Common myeloid progenitor, CD34-positive (primary cell): ENCODE data around the gene ZNF816.
A peak's percentile ranks its signal among the peaks of the same experiment; 100 is the strongest.
"Not testable (repeated sequence)": the region's sequence is repeated elsewhere in the genome, so short reads cannot be mapped to it uniquely, and the experiment has no call there.

Source experiments
- CTCF ChIA-PET: fragments of 350-600 bp; sonication (Branson Sonifier 250); formaldehyde crosslinking; loops from one replicate; lab custom pipeline; 2021; ENCODE audit warnings: antibody characterized with exemption; lab: Charles Lee
- POLR2A ChIA-PET: fragments of 350-600 bp; sonication (Branson Sonifier 250); formaldehyde crosslinking; loops from one replicate; lab custom pipeline; 2021; ENCODE audit warnings: antibody characterized with exemption; lab: Charles Lee
- DNase-seq, 3 donors: peaks; one replicate each; pipeline versions ENCODE4 v3.0.0 to v3.0.0-alpha.2; 2013
- H3K27ac ChIP-seq, 2 experiments: 1 replicate in 1 of 2; 2 replicates in 1 of 2; pipeline ENCODE4 v1.7.0; 2013; ENCODE audit warnings: inconsistent platforms in 2 of 2, low read length in 2 of 2, mild to moderate bottlenecking in 2 of 2, low read depth in 1 of 2, moderate library complexity in 1 of 2; ENCODE audit not compliant: severe bottlenecking in 2 of 2, insufficient read depth in 1 of 2, poor library complexity in 1 of 2
- H3K27me3 ChIP-seq, 5 experiments: replicated peaks in 2 of 5; 1 replicate in 3 of 5; 2 replicates in 2 of 5; pipeline versions ENCODE4 v1.6.1 to v1.7.0; 2013; ENCODE audit warnings: low read length in 4 of 5, mild to moderate bottlenecking in 2 of 5, moderate library complexity in 2 of 5, inconsistent platforms in 1 of 5; ENCODE audit not compliant: insufficient read depth in 5 of 5, control insufficient read depth in 4 of 5
- H3K36me3 ChIP-seq, 4 experiments: 1 replicate in 2 of 4; 2 replicates in 2 of 4; pipeline versions ENCODE4 v1.6.1 to v1.7.0; 2013; ENCODE audit warnings: low read length in 3 of 4, control low read depth in 1 of 4, mild to moderate bottlenecking in 1 of 4; ENCODE audit not compliant: control insufficient read depth in 4 of 4, insufficient read depth in 4 of 4
- H3K4me1 ChIP-seq, 4 experiments: 1 replicate in 3 of 4; 2 replicates in 1 of 4; pipeline versions ENCODE4 v1.6.1 to v1.7.1; 2013; ENCODE audit warnings: low read length in 3 of 4, mild to moderate bottlenecking in 3 of 4, control low read depth in 1 of 4, inconsistent platforms in 1 of 4, moderate library complexity in 1 of 4; ENCODE audit not compliant: control insufficient read depth in 4 of 4, insufficient read depth in 4 of 4; ENCODE audit errors: control extremely low read depth in 1 of 4
- H3K4me3 ChIP-seq, 7 experiments: 1 replicate in 4 of 7; 2 replicates in 3 of 7; pipeline versions ENCODE4 v1.5.1 to v1.7.0; 2013; ENCODE audit warnings: mild to moderate bottlenecking in 7 of 7, low read length in 6 of 7, moderate library complexity in 6 of 7, inconsistent platforms in 2 of 7, low read depth in 2 of 7, control low read depth in 1 of 7; ENCODE audit not compliant: insufficient read depth in 4 of 7, control insufficient read depth in 1 of 7; ENCODE audit errors: extremely low read depth in 1 of 7
- H3K9me3 ChIP-seq, 5 experiments: 1 replicate in 4 of 5; 2 replicates in 1 of 5; pipeline versions ENCODE4 v1.6.1 to v1.7.1; 2013; ENCODE audit warnings: low read length in 4 of 5, mild to moderate bottlenecking in 2 of 5, inconsistent platforms in 1 of 5, low read depth in 1 of 5, moderate library complexity in 1 of 5; ENCODE audit not compliant: control insufficient read depth in 4 of 5, insufficient read depth in 2 of 5; ENCODE audit errors: control extremely low read depth in 1 of 5
- WGBS: methylation state at CpG from one replicate; pipeline ENCODE4 v1.1.5; 2013; ENCODE audit not compliant: insufficient coverage; 5-methylcytosine and 5-hydroxymethylcytosine counted together

Gene ZNF816

GRCh38 chr19:52922841-52923777, 39.6 kb downstream of the ZNF816 start, which contains the start of gene ZNF888:
Gene ZNF888, minus strand, starts transcription at chr19:52923428. Its CDS starts 5,555 bp downstream, at chr19:52917873.
- peak within 1 kb of the TSS; percentile 77 to 95 for H3K27ac ChIP-seq
- peaks cover 3 to 27% (median 16%) of the 10 kb centered on the region in 4 experiments for H3K4me1 ChIP-seq
- peak; percentile 84 to 93 (median 91) for DNase-seq
- no peaks in the 10 kb centered on the region for H3K27me3 ChIP-seq
- H3K36me3 ChIP-seq: peaks cover 0 to 19% (median 10%) of the 10 kb centered on the region in 4 experiments
- ChIA-PET POLR2A (interaction anchor here (1.2 kb wide), 1 partner anchor 17 kb away, joined by 3 read pairs; no protein-coding TSS in a partner anchor), CTCF (interaction anchor here (2.1 kb wide), 1 partner anchor 15 kb away, joined by 6 read pairs; no protein-coding TSS in a partner anchor)
- WGBS: 0% methylated on average over 22 of the region's 55 CpGs
- peaks cover 0 to 7% (median 0%) of the 10 kb centered on the region in 5 experiments for H3K9me3 ChIP-seq
- H3K4me3 ChIP-seq: peak within 1 kb of the TSS; percentile 62 to 99 (median 88)

GRCh38 chr19:52917531-52917930, 45.1 kb downstream of the ZNF816 start:
- no peak overlapping the region for H3K27ac ChIP-seq
- no peaks in the 10 kb centered on the region for H3K27me3 ChIP-seq
- no CpG with 5 or more reads among the region's 5 CpGs for WGBS
- H3K9me3 ChIP-seq: peaks cover 0 to 3% (median 0%) of the 10 kb centered on the region in 5 experiments
- H3K4me3 ChIP-seq: no peak overlapping the region
- peaks cover 9 to 37% (median 35%) of the 10 kb centered on the region in 4 experiments for H3K36me3 ChIP-seq
- H3K4me1 ChIP-seq: peaks cover 0 to 8% (median 2%) of the 10 kb centered on the region in 4 experiments
- ChIA-PET POLR2A (no interaction called here), CTCF (no interaction called here)
- DNase-seq: no peak

GRCh38 chr19:52910648-52911047, 52.0 kb downstream of the ZNF816 start:
- WGBS: 100% methylated on average over 1 of the region's 1 CpG
- Histone ChIP-seq H3K27ac (no peak overlapping the region), H3K27me3 (no peaks in the 10 kb centered on the region), H3K4me3 (no peak overlapping the region), H3K36me3 (peaks cover 19 to 67% (median 36%) of the 10 kb centered on the region in 4 experiments), H3K4me1 (no peaks in the 10 kb centered on the region), H3K9me3 (peaks cover 0 to 8% (median 0%) of the 10 kb centered on the region in 5 experiments)
- CTCF ChIA-PET: interaction anchor here (1.8 kb wide), 1 partner anchor 11 kb away, joined by 4 read pairs; no protein-coding TSS in a partner anchor
- DNase-seq: no peak
- POLR2A ChIA-PET: interaction anchor here (1.0 kb wide), 1 partner anchor 11 kb away, joined by 4 read pairs; no protein-coding TSS in a partner anchor

GRCh38 chr19:52904052-52904780, 58.5 kb downstream of the ZNF816 start:
- 97% methylated on average over 10 of the region's 16 CpGs for WGBS
- H3K9me3 ChIP-seq, DNase-seq, H3K4me1 ChIP-seq, H3K27ac ChIP-seq, POLR2A ChIA-PET, H3K4me3 ChIP-seq, H3K27me3 ChIP-seq: not testable (repeated sequence)
- CTCF ChIA-PET: interaction anchor here (0.6 kb wide), 1 partner anchor 539 kb away, joined by 3 read pairs; no protein-coding TSS in a partner anchor
- H3K36me3 ChIP-seq: peaks cover 7 to 30% (median 18%) of the 10 kb centered on the region in 4 experiments

- ChIA-PET CTCF (no interaction called here), POLR2A (no interaction called here)
- Histone ChIP-seq H3K4me1 (peaks cover 0 to 7% (median 4%) of the 10 kb centered on the region in 4 experiments), H3K27ac (no peak overlapping the region), H3K4me3 (no peak overlapping the region), H3K27me3 (no peaks in the 10 kb centered on the region), H3K36me3 (peaks cover 1 to 9% (median 7%) of the 10 kb centered on the region in 4 experiments), H3K9me3 (peaks cover 0 to under 1% (median 0%) of the 10 kb centered on the region in 5 experiments)
- DNase-seq: no peak
- WGBS: 83% methylated on average over 1 of the region's 3 CpGs
Observed at GRCh38 chr19:52901842-52902241, 60.8 kb downstream of the ZNF816 start.
